ENCODE results near the gene PCSK7. TPM values are rescaled to one million over a fixed set of nuclear protein-coding genes. Genes with fewer than 3 reads are reported as not detected.
A peak's percentile ranks its signal among the peaks of the same experiment; 100 is the strongest.

PCSK7 gene
- total and polyA plus RNA-seq, 2 of the 4 experiments (the other 2 are of a cell fraction) = 35.8 to 54.3 TPM

- Histone ChIP-seq H3K27me3 (ENCODE audit: control insufficient read depth, insufficient read depth, low read length) (no peaks in the 10 kb centered on the region), H2AFZ (replicated peaks; ENCODE audit: low read length, poor library complexity) (no peak overlapping the region), H4K20me1 (ENCODE audit: insufficient read depth, low read length) (no peaks in the 10 kb centered on the region), H3K14ac (replicated peaks; ENCODE audit: low read depth, low read length) (no peak overlapping the region), H3K9me1 (ENCODE audit: insufficient read depth, low read length) (peaks cover 18% of the 10 kb centered on the region), H4K5ac (ENCODE audit: low read depth, low read length) (no peak overlapping the region), H2BK15ac (ENCODE audit: low read depth, low read length) (no peak overlapping the region), H2BK120ac (ENCODE audit: low read depth, low read length) (no peak overlapping the region; the same call in 1 of the 2 replicates), H3K4me2 (ENCODE audit: low read depth, low read length) (no peak overlapping the region), H4K91ac (ENCODE audit: insufficient read depth, low read depth, low read length) (no peak overlapping the region; the same call in 1 of the 2 replicates), H3K4ac (ENCODE audit: low read depth, low read length) (peak overlapping the region; percentile 34; the same call in 1 of the 2 replicates), H3K23ac (ENCODE audit: low read depth, low read length) (peak overlapping the region; percentile 11; the same call in 1 of the 2 replicates), H4K8ac (ENCODE audit: low read depth in 2 of 2, low read length in 2 of 2) (peak overlapping the region in 1 of 2 experiments; percentile 14; a peak in 1 of 4 replicates), H3K18ac (ENCODE audit: low read depth, low read length) (no peak overlapping the region), H2BK5ac (ENCODE audit: low read depth, low read length, poor library complexity, severe bottlenecking) (peak overlapping the region; percentile 20), H3K9me3 (ENCODE audit: control insufficient read depth, insufficient read depth, low read length) (no peaks in the 10 kb centered on the region), H2BK20ac (ENCODE audit: low read depth, low read length) (no peak overlapping the region), H2AK9ac (replicated peaks; ENCODE audit: low read depth, low read length, poor library complexity) (peak overlapping the region; percentile 65), H3K36me3 (ENCODE audit: control insufficient read depth, insufficient read depth, low read length) (peaks cover 53% of the 10 kb centered on the region), H2AK5ac (ENCODE audit: low read depth, low read length) (peak overlapping the region; percentile 93; the same call in 1 of the 2 replicates), H3K4me1 (ENCODE audit: control insufficient read depth, insufficient read depth, low read length) (peaks cover 17% of the 10 kb centered on the region), H3K9ac (ENCODE audit: low read depth, low read length) (no peak overlapping the region), H3K56ac (ENCODE audit: extremely low read depth, insufficient read depth, low read length) (no peak overlapping the region), H3K27ac (ENCODE audit: insufficient read depth, low read length) (no peak overlapping the region), H3K79me1 (ENCODE audit: low read depth in 1 of 2, low read length in 2 of 2) (peaks cover 9 to 48% of the 10 kb centered on the region in 2 experiments; a peak in 3 of 4 replicates), H3K4me3 (ENCODE audit: insufficient read depth, low read depth, low read length) (no peak overlapping the region)
- dilution Hi-C loops (cut with HindIII; ENCODE audit: low sequenced_read_pairs, unreplicated experiment) = no loop called here
- DNase-seq (no peak), ATAC-seq (ENCODE audit: low read depth) (no peak)
- POLR2A ChIA-PET (ENCODE audit: unreplicated experiment) = no interaction called here
- no peak for TF ChIP-seq BHLHE40 (IDR thresholded peaks at IDR 0.05; ENCODE audit: low read depth, low read length)
- no peak for TF ChIP-seq RFX5 (IDR thresholded peaks at IDR 0.05; ENCODE audit: low read depth, low read length)
- no peak for TF ChIP-seq NFE2L2 (IDR thresholded peaks at IDR 0.05; ENCODE audit: low read depth, low read length)
- TF ChIP-seq POLR2A (IDR thresholded peaks at IDR 0.05; ENCODE audit: low read depth, low read length) = peak; percentile 18; the same call in 1 of the 2 replicates
- TF ChIP-seq, protein P1, sequence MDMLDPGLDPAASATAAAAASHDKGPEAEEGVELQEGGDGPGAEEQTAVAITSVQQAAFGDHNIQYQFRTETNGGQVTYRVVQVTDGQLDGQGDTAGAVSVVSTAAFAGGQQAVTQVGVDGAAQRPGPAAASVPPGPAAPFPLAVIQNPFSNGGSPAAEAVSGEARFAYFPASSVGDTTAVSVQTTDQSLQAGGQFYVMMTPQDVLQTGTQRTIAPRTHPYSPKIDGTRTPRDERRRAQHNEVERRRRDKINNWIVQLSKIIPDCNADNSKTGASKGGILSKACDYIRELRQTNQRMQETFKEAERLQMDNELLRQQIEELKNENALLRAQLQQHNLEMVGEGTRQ (IDR thresholded peaks at IDR 0.05; ENCODE audit: low read depth, low read length) = no peak
- BruUV-seq (replicated peaks) = no TSS peak
- in situ Hi-C loops (cut with MboI; ENCODE audit: low sequenced_read_pairs) = loop anchor here (10.0 kb wide), 1 partner anchor 349 kb away; no protein-coding TSS in a partner anchor
- WGBS, 2 experiments (ENCODE audit: extremely low coverage in 2 of 2, insufficient read length in 1 of 2) = 0% methylated on average over 1 of the region's 17 CpGs; no CpG with 5 or more reads in 1 of the 2 experiments
- intact Hi-C loops (cut with micrococcal nuclease) = loop anchor here (10.0 kb wide), 1 partner anchor 369 kb away; no protein-coding TSS in a partner anchor
- CTCF ChIA-PET = no interaction called here
Observed at GRCh38 chr11:117223741-117224689, 7.9 kb downstream of the PCSK7 start.
